OCI-LY7 (cell line): Measurements from ENCODE around the gene MYPN. TPM values are rescaled to one million over a fixed set of nuclear protein-coding genes. Genes with fewer than 3 reads are reported as not detected.
"Not testable (repeated sequence)": the region's sequence is repeated elsewhere in the genome, so short reads cannot be mapped to it uniquely, and the experiment has no call there.

Experiments
- BruUV-seq: library from RNA; stranded (reverse); fragments of 400-500 nt; replicated peaks from 2 replicates; lab custom pipeline; 2021; lab: Mats Ljungman, UMichigan
- CTCF ChIA-PET: fragments of 300-600 bp; sonication (Branson Sonifier 250); formaldehyde crosslinking; loops from one replicate; lab custom pipeline; 2022; ENCODE audit warnings: antibody characterized with exemption; ENCODE audit not compliant: unreplicated experiment; lab: Charles Lee
- POLR2A ChIA-PET: fragments of 300-600 bp; sonication (Branson Sonifier 250); formaldehyde crosslinking; loops from one replicate; lab custom pipeline; 2022; ENCODE audit warnings: antibody characterized with exemption; lab: Charles Lee
- DNase-seq: peaks from one replicate; pipeline ENCODE4 v3.0.0-alpha.2; 2015; ENCODE audit warnings: low spot score
- H2AFZ ChIP-seq: fragments of 200-600 bp; sonication (generic), shearing (Covaris generic); 2 replicates; pipeline ENCODE4 v1.6.1; 2014; ENCODE audit warnings: mild to moderate bottlenecking, antibody characterized with exemption, low read length, moderate library complexity
- H3K27ac ChIP-seq: fragments of 200-600 bp; sonication (generic); 2 replicates; pipeline ENCODE4 v1.5.1; 2014; ENCODE audit warnings: mixed run types, low read depth, mild to moderate bottlenecking, moderate library complexity, low read length, inconsistent platforms; ENCODE audit not compliant: poor library complexity, severe bottlenecking
- H3K36me3 ChIP-seq: fragments of 200-600 bp; sonication (generic); 2 replicates; pipeline ENCODE4 v1.6.1; 2014; ENCODE audit warnings: mild to moderate bottlenecking, antibody characterized with exemption, low read length, moderate library complexity, mixed read lengths; ENCODE audit not compliant: insufficient read depth
- H3K4me1 ChIP-seq: fragments of 200-600 bp; sonication (generic); 2 replicates; pipeline ENCODE4 v1.5.1; 2014; ENCODE audit warnings: mild to moderate bottlenecking, low read length; ENCODE audit not compliant: insufficient read depth, poor library complexity, severe bottlenecking
- H3K4me2 ChIP-seq: fragments of 200-600 bp; sonication (generic); 2 replicates; pipeline ENCODE4 v1.6.1; 2014; ENCODE audit warnings: mild to moderate bottlenecking, low read length
- H3K4me3 ChIP-seq: fragments of 200-600 bp; sonication (generic); 2 replicates; pipeline ENCODE4 v1.5.1; 2014; ENCODE audit warnings: mild to moderate bottlenecking, low read depth, low read length; ENCODE audit not compliant: poor library complexity, severe bottlenecking
- H3K79me2 ChIP-seq: fragments of 200-600 bp; sonication (generic); 2 replicates; pipeline ENCODE4 v1.6.1; 2016; ENCODE audit warnings: low read depth, mild to moderate bottlenecking, low read length, moderate library complexity, mixed read lengths; ENCODE audit not compliant: insufficient read depth
- H3K9me2 ChIP-seq: fragments of 200-600 bp; sonication (generic); 2 replicates; pipeline ENCODE4 v1.6.1; 2016; ENCODE audit warnings: mild to moderate bottlenecking, low read length, mixed read lengths; ENCODE audit not compliant: insufficient read depth
- H3K9me3 ChIP-seq: fragments of 200-600 bp; sonication (generic); 2 replicates; pipeline ENCODE4 v1.6.1; 2014; ENCODE audit warnings: mild to moderate bottlenecking, mixed run types, low read length, mixed read lengths
- H4K20me1 ChIP-seq: fragments of 200-600 bp; sonication (generic); 2 replicates; pipeline ENCODE4 v1.6.1; 2014; ENCODE audit warnings: mild to moderate bottlenecking, antibody characterized with exemption, low read length, moderate library complexity, mixed read lengths; ENCODE audit not compliant: insufficient read depth
- CTCF ChIP-seq: fragments of 200-600 bp; sonication (generic); conservative IDR thresholded peaks from 2 replicates; pipeline ENCODE4 v1.5.1; 2014; ENCODE audit warnings: mild to moderate bottlenecking, antibody characterized with exemption, low read length, moderate library complexity, mixed read lengths
- EZH2phosphoT487 ChIP-seq: fragments of 200-600 bp; sonication (generic); IDR thresholded peaks from 2 replicates; pipeline ENCODE4 v1.6.1; 2018; ENCODE audit warnings: low read depth, borderline replicate concordance, mild to moderate bottlenecking, mixed run types, antibody characterized with exemption, low read length, moderate library complexity, mixed read lengths
- intact Hi-C: fragments of 100-400 bp; cut with micrococcal nuclease; formaldehyde crosslinking; loops from one replicate; pipeline ENCODE4 v1.10.0; 2022; ENCODE audit not compliant: unreplicated experiment
- total RNA-seq, 2 experiments: library from RNA; depleted of rRNA in 1 of 2; stranded (reverse); fragments of >200 nt in 1 of 2; shearing (Covaris generic) in 1 of 2; gene quantifications; 2 replicates each; pipeline ENCODE4 v1.2.3, GENCODE V29; 2014 to 2022

MYPN gene
- total RNA-seq, 2 experiments from 2014 or later = 0.06 TPM; not detected in 1

DNA sequence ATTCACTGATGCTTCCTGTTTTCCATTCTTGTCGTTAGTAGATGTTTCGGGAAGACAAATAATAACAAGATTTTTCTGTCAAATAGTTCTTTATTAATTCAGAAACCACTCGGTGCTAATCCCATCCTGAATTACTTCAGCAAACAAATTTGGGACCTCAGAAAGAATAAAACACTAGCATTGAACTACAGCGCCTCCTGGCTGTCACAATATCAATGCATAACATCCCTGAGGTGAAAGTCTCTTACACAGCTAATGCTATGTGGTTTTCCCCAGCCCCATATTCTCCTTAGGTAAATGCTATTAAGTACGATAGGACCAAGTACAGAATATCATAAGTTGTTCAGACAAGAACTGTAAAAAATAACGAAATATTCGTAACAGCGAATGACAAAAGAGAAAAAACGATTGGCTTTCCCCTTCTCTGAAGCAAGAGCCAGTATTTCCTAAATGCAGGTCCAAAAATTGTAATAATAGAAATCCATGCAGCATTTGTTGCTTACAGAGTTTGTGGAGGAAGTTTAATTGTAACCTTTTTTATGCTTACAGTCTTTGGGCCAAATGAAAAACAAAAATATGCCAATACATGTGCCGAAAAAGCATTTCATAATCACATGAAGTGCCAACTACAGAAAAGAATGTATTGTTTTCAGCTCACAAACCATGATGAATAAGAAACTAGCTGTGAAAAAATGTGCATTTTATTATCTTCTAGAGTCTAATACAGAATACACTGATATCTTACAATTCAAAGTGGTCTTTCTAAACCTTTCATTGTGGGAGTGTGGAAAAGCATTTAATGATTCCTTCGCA, 47.3 kb downstream of the MYPN start:
- DNase-seq = peak; percentile 69
- Histone ChIP-seq H3K79me2 (no peaks in the 10 kb centered on the region), H3K36me3 (no peaks in the 10 kb centered on the region), H4K20me1 (no peaks in the 10 kb centered on the region), H3K4me1 (no peaks in the 10 kb centered on the region), H3K9me2 (no peaks in the 10 kb centered on the region), H2AFZ (no peak overlapping the region), H3K4me3 (no peak overlapping the region), H3K27ac (no peak overlapping the region), H3K9me3 (no peaks in the 10 kb centered on the region), H3K4me2 (no peak overlapping the region)
- no peak for TF ChIP-seq EZH2phosphoT487
- TF ChIP-seq CTCF = peak; percentile 97
- ChIA-PET POLR2A (interaction anchor here (1.0 to 2.5 kb wide), 3 partner anchors 39 to 301 kb away, joined by 4 to 9 read pairs (median 6); no protein-coding TSS in a partner anchor), CTCF (interaction anchor here (1.1 to 1.6 kb wide), 3 partner anchors 272 to 368 kb away, joined by 3 to 8 read pairs (median 4); partner anchors contain the start of gene SIRT1)
- BruUV-seq = no TSS peak
- intact Hi-C loops = loop anchor here (1.0 kb wide), 2 partner anchors 300 to 368 kb away; no protein-coding TSS in a partner anchor

DNA sequence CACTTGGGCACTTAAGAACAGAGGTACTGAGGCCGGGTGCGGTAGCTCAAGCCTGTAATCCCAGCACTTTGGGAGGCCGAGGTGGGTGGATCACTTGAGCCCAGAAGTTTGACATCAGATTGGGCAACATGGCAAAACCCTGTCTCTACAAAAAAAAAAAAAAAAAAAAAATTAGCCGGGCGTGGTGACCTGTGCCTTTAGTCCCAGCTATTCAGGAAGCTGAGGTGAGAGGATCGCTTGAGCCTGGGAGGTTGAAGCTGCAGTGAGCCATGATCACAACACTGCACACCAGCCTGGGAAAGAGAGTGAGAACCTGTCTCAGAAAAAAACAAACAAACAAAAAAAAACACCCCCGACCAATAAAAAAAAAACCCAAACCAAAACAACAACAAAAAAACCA, 48.2 kb downstream of the MYPN start:
- intact Hi-C loops, H3K4me3 ChIP-seq, H3K79me2 ChIP-seq, H2AFZ ChIP-seq, H4K20me1 ChIP-seq, H3K4me2 ChIP-seq, H3K4me1 ChIP-seq, DNase-seq, H3K27ac ChIP-seq, BruUV-seq, H3K36me3 ChIP-seq, H3K9me3 ChIP-seq, H3K9me2 ChIP-seq: not testable (repeated sequence)
- CTCF ChIA-PET = interaction anchor here (0.6 kb wide), 1 partner anchor 301 kb away, joined by 3 read pairs; no protein-coding TSS in a partner anchor
- POLR2A ChIA-PET = interaction anchor here (0.6 to 2.5 kb wide), 6 partner anchors 28 to 355 kb away, joined by 3 to 9 read pairs (median 3); no protein-coding TSS in a partner anchor

DNA sequence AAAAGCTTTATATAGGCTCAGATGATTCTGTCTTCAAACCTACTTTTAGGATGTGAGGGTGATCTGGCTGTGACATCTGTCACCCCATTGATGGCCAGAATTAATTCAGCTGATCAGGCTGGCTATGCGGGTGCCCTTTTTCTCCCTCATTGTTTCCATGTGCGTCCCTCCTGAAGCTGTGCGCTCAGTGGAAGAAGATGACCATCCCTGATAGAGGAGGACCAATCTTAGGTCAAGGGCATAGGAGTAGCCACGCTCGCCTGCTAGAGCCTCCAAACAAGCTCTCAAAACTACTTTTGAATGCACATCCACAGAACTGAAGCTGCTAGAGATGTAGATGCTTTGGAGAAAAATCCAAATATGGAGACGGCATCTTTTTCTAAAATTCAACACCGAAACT, 48.7 kb downstream of the MYPN start:
- intact Hi-C loops = loop anchor here (2.0 kb wide), 1 partner anchor 145 kb away; no protein-coding TSS in a partner anchor
- DNase-seq = no peak
- Histone ChIP-seq H3K4me1 (no peaks in the 10 kb centered on the region), H3K36me3 (no peaks in the 10 kb centered on the region), H2AFZ (no peak overlapping the region), H3K9me3 (no peaks in the 10 kb centered on the region), H3K4me2 (no peak overlapping the region), H4K20me1 (no peaks in the 10 kb centered on the region), H3K4me3 (no peak overlapping the region), H3K9me2 (no peaks in the 10 kb centered on the region), H3K79me2 (no peaks in the 10 kb centered on the region), H3K27ac (no peak overlapping the region)
- no TSS peak for BruUV-seq
- no peak for TF ChIP-seq EZH2phosphoT487
- TF ChIP-seq CTCF = no peak
- ChIA-PET CTCF (interaction anchor here (0.6 kb wide), 1 partner anchor 302 kb away, joined by 3 read pairs; no protein-coding TSS in a partner anchor), POLR2A (interaction anchor here (0.6 to 0.9 kb wide), 6 partner anchors 28 to 371 kb away, joined by 3 read pairs; no protein-coding TSS in a partner anchor)
